HG02642 (cell line): ENCODE measurements around the gene SETD5.
"Not testable (repeated sequence)": the region's sequence is repeated elsewhere in the genome, so short reads cannot be mapped to it uniquely, and the experiment has no call there.

Experiments used
- ATAC-seq: cut with Tn5 transposase; IDR thresholded peaks from one replicate; pipeline ENCODE4 v1.9.1; 2021; ENCODE audit warnings: mild to moderate bottlenecking; ENCODE audit not compliant: unreplicated experiment, poor library complexity

Gene SETD5

GRCh38 chr3:9448643-9449042, 51.2 kb downstream of the SETD5 start:
- ATAC-seq: no peak

GRCh38 chr3:9450126-9450525, 52.7 kb downstream of the SETD5 start:
- ATAC-seq: no peak

GRCh38 chr3:9450991-9451390, 53.6 kb downstream of the SETD5 start:
- ATAC-seq: no peak

- ATAC-seq: no peak
These were observed 55.0 kb downstream of the SETD5 start for GRCh38 chr3:9452417-9452816.

- no peak for ATAC-seq
These were observed 58.2 kb downstream of the SETD5 start for GRCh38 chr3:9455596-9456131.

- no peak for ATAC-seq
These were observed 70.0 kb downstream of the SETD5 start for GRCh38 chr3:9467451-9467850.

GRCh38 chr3:9468460-9468859, 71.0 kb downstream of the SETD5 start:
- ATAC-seq: no peak

- ATAC-seq: no peak
These were observed 72.6 kb downstream of the SETD5 start for GRCh38 chr3:9469986-9470385.

- no peak for ATAC-seq
These were observed 76.2 kb downstream of the SETD5 start for GRCh38 chr3:9473496-9474065.

- ATAC-seq: no peak
These were observed 77.1 kb downstream of the SETD5 start for GRCh38 chr3:9474482-9474881.

GRCh38 chr3:9476935-9477334, 79.5 kb downstream of the SETD5 start:
- ATAC-seq: no peak

- no peak for ATAC-seq
These were observed 82.8 kb downstream of the SETD5 start for GRCh38 chr3:9480265-9480664.

- no peak for ATAC-seq
These were observed 87.8 kb downstream of the SETD5 start for GRCh38 chr3:9485248-9485647.

- ATAC-seq: no peak
These were observed 94.1 kb downstream of the SETD5 start for GRCh38 chr3:9491506-9491905.

GRCh38 chr3:9494036-9494435, 96.6 kb downstream of the SETD5 start:
- not testable (repeated sequence) for ATAC-seq

- ATAC-seq: no peak
These were observed 99.5 kb downstream of the SETD5 start for GRCh38 chr3:9496893-9497292.

GRCh38 chr3:9497821-9498565, 100.6 kb downstream of the SETD5 start:
- ATAC-seq: no peak

GRCh38 chr3:9498781-9499180, 101.4 kb downstream of the SETD5 start:
- no peak for ATAC-seq

GRCh38 chr3:9499455-9500107, 102.2 kb downstream of the SETD5 start:
- no peak for ATAC-seq

- ATAC-seq: peak; percentile 58
These were observed 103.0 kb downstream of the SETD5 start for GRCh38 chr3:9500108-9501050.
